HUDEP-2 (cell line): ENCODE data around the gene FAM50A.
A peak's percentile ranks its signal among the peaks of the same experiment; 100 is the strongest.

ENCODE experiments used
- DNase-seq, 76 experiments: peaks; one replicate each; lab custom pipeline; 2025; ENCODE audit not compliant: unreplicated experiment in 76 of 76; lab: John Stamatoyannopoulos, UW

FAM50A gene

DNA sequence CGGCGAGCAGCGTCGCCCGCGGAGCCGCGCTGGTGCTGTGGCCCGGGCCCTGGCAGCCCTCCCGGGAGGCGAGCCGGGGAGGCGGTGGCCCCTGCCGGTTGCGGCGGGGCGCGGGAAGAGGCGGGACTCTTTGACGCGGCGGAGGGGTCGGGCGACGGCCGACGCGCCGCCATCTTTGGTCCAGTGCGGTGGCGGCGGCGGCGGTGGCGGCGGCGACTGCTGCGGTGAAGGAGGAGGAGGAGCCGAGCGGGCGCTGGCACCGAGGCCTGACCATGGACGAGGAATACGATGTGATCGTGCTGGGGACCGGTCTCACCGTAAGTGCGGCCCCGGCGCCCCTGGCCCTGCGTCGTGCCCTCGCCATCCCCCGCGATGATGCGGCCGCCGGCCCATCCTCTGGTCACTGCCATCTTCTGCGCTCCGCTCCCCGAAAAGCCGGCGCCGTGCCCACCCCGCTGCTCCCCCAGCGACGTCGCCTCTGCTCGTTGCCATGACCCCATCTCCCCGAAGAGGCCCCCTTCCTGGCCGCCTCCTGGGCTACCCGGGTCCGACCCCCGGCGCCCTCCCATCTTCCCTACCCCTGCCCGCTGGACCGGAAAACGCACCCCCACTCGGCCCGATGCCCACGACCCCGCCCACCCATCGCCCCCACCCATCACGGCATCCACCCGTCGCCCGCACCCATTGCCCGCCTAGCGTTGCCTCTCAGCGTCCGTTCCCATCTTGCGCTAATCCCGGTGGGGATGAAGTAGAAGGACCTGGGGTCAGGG, 6.8 kb upstream of the FAM50A start, which contains the start of gene GDI1:
TSS of gene GDI1 (plus strand) at position 172 of the 770 bp plus-strand sequence. CDS start at position 273, 101 bp downstream.
- peak in 25 of 76 experiments; percentile 3 to 44 (median 21) for DNase-seq

- DNase-seq, result no peak
These were observed 5.7 kb upstream of the FAM50A start for GRCh38 chrX:154437971-154438893.

- DNase-seq, result no peak
These were observed 4.1 kb upstream of the FAM50A start for GRCh38 chrX:154439841-154440240.

DNA sequence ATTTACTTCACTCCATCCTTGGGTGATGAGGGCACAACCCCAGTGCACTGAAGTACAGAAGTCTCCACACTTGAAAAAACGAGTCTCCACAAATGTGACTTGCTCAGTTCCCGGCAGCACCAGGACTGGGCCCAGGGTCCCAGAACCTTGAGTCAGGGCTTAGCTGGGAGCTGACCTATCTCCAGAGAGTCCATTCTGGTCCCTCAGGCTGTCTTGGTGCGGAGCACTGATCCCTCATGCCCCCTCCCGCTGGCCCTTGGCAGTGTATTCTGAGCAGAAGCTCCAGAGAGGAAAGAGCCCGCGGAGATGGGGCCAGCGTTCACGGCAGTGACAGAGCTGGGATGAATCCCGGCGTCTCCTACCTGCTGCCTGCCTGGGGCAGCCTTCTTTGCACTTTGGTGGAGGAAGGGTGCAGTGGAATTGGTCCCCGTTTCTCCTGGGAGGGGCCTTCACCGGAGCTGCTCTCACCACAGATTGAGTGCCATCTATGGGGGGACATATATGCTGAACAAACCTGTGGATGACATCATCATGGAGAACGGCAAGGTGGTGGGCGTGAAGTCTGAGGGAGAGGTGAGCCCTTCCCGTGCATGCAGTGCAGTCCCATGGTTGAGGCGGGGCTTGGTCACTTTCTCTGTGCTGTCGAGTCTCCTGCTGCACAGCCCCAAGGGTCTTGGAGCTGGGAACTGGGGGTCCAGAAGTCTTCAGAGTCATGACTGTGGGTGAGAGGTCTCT, 3.2 kb upstream of the FAM50A start:
- no peak for DNase-seq

DNA sequence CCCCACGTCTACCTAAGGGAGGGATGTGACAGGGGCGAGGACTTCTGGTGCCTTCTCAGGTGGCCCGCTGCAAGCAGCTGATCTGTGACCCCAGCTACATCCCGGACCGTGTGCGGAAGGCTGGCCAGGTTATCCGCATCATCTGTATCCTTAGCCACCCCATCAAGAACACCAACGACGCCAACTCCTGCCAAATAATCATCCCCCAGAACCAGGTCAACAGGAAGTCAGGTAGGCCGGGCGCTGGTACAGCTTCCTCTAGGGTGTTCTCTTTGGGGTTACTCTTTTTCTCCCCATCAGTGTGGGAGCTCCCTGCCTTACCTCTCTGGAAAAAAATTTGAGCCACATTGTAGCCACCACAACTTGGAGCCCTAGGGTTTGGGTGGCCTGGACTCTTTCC, 2.4 kb upstream of the FAM50A start:
- no peak for DNase-seq

GRCh38 chrX:154441984-154442707, 1.8 kb upstream of the FAM50A start:
- DNase-seq, result no peak

- no peak for DNase-seq
These were observed 446 bp upstream of the FAM50A start for GRCh38 chrX:154443479-154443910.

DNA sequence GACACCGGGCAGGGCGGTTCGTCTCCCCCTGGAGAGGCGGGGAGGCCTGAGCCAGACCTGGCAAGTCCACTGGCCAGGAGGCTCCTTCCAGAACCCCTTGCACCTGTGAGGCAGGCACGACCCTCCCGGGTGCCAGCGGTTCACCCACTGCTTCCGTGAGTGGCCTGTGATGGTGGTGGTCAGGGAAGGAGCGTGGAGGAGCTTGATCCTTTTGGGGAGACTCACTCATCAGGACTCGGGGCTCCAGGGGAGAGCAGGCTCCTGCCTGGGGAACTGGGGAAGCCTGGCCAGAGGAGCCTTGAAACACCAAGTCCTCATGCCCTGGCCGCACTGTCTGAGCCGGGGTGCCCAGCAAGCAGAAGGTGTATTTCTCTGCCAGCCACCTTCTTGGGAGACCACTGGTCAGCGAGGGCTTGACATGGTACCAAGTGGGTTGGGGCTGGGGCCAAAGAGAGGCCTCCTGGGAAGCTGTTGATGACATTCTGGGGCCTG, 860 bp downstream of the FAM50A start:
- DNase-seq, result no peak

GRCh38 chrX:154445776-154446175, 1.8 kb downstream of the FAM50A start:
- DNase-seq, result no peak

DNA sequence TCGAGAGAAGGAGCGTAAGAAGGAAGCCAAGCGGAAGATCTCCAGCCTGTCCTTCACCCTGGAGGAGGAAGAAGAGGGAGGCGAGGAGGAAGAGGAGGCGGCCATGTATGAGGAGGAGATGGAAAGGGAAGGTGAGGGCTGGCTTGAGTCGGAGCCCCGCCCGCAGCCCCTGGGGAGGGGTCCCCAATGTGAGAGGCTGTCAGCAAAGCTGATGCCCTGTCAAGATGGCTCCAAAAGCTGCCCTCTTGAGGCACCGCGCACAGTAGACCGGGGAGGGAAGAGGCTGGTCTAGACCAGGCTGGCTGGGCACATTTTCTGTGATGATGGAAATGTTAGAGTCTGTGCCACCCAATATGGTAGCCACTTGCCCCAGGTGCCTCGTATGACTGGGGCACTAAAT, 2.5 kb downstream of the FAM50A start:
- DNase-seq, result no peak

- DNase-seq, result no peak
These were observed 4.5 kb downstream of the FAM50A start for GRCh38 chrX:154448484-154448883.

GRCh38 chrX:154449618-154450017, 5.7 kb downstream of the FAM50A start:
- no peak for DNase-seq

GRCh38 chrX:154450312-154450711, 6.4 kb downstream of the FAM50A start:
- no peak for DNase-seq

DNA sequence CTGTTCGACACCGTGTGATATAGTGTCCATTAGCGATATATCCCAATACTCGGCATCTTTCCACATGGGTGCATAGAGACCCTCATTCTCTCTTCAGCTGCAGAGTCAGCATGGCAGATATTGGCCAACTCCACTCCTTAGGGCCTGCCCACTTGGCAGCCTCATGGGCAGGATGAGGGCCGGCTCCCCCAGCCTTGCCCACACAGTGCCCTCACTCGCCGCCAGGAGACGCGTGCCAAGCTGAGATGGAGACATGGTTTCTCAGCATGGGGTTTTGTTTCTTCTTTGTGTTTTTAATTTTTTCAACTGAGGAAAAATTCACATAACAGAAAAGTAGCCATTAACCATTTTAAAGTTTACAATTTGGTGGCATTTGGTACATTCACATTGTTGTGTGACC, 8.9 kb downstream of the FAM50A start:
- no peak for DNase-seq

- peak in 5 of 76 experiments; percentile 7 to 36 (median 13) for DNase-seq
These were observed 13.7 kb downstream of the FAM50A start for GRCh38 chrX:154457491-154458115.

GRCh38 chrX:154458116-154458953, 14.4 kb downstream of the FAM50A start, which contains the start of gene PLXNA3:
Gene PLXNA3, plus strand, starts transcription at chrX:154458281. Its CDS starts 1,903 bp downstream, at chrX:154460184.
- peak in 8 of 76 experiments; percentile 1 to 36 (median 20) for DNase-seq

DNA sequence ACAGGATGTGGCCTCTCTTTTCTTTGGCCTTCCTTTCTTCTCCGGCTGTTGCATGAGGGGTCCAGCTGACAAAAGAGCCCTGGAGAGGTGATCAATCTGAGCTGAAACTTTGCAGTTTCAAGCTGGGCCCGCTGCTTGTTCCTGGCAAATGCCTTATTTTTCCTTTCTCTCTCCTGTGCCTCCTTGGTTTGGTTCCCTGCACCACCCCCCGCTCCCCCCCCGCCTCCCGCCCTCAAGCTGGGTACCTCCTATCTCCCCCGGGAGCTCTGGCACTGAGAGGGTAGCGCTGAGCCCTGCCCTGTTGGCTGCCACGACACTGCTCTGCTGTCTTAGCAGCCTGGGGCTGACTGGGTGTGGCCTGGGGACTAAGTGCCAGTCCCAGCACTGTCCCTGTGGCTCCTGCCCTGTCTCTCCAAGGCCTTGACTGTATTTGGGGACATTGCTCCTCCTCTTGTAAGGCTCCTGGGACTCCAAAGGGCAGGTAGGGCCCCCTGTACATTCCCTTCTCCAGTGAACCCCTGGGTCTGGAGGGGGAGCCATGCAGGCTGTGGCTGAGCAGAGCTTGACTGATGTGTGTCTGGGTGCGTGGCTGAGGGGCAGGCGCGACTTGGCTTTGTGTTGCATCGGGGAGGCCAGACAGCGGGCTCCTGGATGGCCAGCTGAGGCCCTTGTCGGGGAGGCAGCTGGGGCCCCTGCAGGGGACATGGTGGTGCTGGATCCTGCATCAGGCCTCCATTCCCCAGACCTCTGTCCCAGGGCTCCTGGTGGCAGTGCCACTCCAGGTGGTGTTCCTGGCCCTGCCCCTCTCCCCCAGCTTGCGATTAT, 15.2 kb downstream of the FAM50A start:
- peak in 53 of 76 experiments; percentile 1 to 64 (median 22) for DNase-seq

- DNase-seq, result peak in 10 of 76 experiments; percentile 1 to 21 (median 12)
These were observed 15.9 kb downstream of the FAM50A start for GRCh38 chrX:154459832-154460231.
